ENCODE data around the gene COL1A1.

COL1A1 gene

DNA sequence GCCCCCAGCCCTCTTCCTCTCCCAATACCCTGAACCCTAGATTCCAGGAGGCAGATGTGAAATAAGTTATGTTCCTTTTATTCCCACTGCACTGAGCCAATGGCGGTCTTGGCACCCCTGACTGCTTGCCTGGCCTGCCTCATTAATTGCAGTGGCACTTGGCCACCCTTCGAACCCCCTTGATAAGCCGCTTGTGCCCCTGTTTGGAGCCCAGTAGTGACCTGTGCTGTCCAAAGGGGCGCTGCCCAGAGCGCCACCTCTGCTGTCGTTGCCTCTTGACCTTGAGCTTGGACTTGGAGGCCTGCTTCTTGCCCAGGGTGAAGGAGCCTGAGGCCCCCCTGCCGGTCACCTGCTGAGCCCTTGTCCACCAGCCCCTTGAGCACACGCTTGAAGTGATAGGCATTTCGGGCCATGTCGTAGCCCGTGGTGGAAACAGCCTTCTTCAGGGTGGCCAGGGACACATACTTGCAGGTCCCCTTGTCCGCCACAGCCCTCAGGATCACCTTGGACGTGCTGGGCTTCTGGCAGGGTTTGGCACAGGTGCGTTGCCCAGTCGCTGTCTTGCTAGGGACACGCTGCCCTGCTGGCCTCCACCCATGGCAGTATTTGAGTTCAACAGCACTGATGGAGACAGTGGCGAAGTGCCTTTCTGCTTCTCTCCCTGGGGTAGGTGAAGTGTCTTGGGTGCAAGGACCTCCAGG is 29.9 kb downstream of the COL1A1 start:
- DNase-seq (ENCODE audit: low read depth): no peak

DNA sequence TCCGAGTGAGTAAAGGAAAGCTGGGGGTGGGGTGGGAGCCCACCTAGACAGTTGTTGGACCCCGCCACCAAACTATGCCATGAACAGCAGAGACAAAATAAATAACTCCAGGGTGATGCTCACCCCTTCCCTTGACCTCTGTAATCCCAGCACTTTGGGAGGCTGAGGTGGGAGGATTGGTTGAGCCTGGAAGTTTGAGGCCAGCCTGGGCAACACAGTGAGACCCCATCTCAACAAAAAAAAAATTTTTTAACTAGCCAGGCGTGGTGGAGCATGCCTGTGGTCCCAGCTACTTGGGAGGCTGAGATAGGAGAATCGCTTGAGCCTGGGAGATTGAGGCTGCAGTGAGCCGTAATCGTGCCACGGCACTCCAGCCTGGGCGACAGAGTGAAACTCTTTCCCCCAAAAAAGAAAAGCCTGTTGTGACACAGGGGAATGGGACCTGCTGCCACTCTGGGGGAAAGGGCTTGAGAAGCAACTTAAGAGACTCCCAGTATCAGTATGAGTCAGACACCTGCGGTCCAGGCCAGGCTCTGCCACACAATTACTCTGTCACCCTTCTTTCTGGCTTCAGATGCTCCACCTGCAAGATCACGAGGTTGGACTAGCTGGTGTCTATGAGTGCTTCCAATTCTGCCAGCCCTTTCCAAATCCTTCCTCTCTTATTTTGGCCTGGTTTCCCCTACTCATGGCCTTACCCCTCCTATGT is 30.6 kb downstream of the COL1A1 start:
- DNase-seq (ENCODE audit: low read depth): no peak

DNA sequence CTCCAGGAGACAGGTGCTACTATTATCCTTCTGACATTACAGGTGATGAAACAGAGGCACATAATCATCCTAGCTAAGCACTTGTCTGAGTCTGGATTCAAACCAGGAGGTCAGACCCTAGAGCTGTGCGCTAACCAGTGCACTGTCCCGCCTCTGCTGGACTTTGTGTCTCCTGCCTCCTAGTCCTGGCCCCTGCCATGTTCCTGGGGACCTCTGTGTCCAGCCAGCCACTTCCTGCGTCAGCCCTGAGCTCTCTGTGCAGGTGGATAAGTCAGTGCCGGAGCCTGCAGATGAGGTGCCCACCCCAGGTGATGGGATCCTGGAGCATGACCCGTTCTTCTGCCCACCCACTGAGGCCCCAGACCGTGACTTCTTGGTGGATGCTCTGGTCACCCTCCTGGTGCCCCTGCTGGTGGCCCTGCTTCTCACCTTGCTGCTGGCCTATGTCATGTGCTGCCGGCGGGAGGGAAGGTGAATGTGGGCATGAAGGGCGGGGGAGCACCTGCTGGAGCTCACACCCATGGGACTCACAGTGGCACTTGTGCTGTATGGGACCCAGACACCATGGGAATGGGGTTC is 31.5 kb downstream of the COL1A1 start:
- no peak for DNase-seq (ENCODE audit: low read depth)

DNA sequence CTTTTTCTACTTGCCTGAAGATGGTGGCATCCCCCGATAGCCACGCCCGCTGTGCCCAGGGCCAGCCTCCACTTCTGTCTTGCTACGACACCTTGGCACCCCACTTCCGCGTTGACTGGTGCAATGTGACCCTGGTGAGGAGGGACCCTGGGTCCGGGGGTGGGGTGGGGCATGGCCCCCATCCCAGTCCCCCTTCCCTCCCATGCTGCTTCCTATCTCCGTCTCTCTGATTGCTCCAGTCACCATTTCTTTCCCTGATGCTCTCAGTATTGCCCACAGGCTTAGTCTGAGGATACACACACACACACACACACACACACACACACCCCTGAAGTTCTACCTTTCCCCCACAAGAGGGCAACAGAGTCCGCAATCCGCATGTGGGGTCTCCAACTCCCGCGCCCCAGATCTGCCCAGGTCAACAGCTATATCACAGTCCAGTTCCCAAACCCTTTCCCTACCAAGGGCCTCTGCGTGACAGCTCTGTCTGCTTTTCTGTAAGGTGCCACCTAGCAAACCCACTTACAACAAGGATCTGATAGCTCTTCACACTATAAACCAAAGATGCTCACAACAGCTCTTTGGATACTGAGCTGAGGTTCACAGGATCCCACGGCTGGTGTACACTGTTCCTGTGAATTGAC is 32.2 kb downstream of the COL1A1 start:
- peak; percentile 37 for DNase-seq (ENCODE audit: low read depth)

DNA sequence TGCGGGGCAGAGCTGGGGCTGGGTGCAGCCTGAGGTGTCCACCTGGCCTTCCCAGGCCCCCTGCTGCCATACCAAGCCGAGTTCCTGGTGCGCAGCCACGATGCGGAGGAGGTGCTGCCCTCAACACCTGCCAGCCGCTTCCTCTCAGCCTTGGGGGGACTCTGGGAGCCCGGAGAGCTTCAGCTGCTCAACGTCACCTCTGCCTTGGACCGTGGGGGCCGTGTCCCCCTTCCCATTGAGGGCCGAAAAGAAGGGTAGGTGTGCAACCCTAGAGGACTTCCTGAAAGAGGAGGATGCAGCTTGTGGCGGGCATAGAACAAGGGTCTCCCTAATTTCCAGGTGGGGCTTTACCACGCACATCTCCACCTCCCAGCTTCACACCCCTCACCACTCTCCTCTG is 33.1 kb downstream of the COL1A1 start:
- no peak for DNase-seq (ENCODE audit: low read depth)

DNA sequence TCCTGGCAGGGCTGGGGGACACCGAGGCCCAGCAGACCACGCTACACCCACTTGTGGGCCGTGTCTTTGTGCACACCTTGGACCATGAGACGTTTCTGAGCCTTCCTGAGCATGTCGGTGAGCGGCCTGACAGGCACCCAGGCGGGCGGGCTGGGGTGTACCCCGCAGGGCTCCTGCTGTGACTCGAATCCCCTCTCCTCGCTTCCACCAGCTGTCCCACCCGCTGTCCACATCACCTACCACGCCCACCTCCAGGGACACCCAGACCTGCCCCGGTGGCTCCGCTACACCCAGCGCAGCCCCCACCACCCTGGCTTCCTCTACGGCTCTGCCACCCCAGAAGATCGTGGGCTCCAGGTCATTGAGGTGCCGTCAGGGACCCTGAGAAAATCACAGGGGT is 34.1 kb downstream of the COL1A1 start:
- DNase-seq (ENCODE audit: low read depth): no peak

DNA sequence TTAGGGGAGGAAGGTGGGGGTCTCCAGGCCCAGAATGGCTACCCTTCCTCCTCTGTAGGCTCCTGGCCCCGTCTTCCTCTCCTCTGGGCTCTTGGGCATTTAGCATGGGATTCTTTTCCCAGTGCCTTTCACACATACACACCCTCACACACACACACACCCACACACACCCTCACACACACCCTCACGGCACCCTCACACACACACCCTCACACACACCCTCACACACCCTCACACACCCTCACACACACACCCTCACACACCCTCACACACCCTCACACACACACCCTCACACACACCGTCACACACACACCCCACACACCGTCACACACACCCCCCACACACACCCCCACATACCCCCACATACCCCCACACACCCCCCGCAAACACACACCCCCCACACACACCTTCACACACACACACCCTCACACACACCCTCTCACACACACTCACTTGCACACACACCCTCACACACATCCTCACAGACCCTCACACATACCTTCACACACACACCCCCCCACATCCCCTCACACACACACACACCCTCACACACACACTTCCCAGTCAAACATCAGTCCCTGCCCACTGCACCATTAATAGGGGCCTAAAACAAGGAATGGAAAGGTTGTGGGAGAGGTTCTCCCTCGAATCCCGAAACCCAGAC is 34.8 kb downstream of the COL1A1 start:
- DNase-seq (ENCODE audit: low read depth): no peak

DNA sequence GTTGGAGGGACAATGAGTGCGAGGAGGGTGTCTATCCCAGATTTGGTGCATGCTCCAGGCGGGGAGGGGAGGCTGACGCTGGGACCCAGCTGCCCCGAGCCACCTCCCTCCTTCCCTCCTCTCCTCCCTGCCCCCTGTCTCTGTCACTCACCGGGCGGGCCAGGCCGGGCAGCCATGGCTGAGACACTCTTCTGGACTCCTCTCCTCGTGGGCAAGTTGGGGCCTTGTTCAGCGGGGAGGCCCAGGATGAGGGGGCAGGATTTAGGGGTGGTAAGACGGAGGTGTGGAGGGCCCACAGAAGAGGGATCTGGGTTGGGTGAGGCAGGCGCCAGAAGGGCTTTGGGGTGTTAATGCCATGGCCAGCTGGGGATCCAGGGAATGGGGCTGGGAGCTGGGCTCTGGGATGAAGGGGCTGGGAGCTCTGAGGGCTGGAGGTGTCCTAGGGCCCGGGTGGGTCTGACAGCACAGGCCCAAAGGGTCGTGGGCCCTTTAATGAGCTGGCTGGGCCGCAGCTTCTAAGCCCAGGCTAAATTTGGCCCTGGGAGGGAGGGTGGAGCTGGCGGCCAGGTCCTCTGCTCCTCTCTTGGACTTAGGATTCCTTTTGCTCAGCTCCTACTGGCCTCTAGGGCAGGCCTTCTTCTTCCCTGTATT is 35.4 kb downstream of the COL1A1 start, which contains the start of gene SGCA:
TSS of gene SGCA (plus strand) at position 139 of the 651 bp plus-strand sequence. CDS start at position 175, 36 bp downstream.
- DNase-seq (ENCODE audit: low read depth): no peak

DNA sequence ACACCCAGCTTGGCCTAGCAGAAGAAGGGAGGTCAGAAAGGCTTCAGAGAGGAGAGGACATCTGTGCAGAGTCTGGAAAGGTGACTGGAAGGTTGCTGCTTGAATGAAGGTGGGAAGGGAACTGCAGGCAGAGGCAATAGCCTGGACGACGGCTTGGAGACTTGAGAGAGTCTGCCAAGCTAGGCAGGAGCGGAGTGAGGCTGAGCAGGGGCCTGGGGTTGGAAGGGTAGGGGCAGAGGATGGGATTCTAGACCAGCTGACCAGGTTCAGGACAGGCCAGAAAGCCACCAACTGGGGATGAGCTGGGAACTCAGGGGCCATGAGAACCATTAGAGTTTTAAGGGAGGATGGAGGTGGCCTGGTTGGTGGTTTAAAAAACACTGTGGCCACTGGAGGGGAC is 36.0 kb downstream of the COL1A1 start:
- DNase-seq (ENCODE audit: low read depth): no peak

DNA sequence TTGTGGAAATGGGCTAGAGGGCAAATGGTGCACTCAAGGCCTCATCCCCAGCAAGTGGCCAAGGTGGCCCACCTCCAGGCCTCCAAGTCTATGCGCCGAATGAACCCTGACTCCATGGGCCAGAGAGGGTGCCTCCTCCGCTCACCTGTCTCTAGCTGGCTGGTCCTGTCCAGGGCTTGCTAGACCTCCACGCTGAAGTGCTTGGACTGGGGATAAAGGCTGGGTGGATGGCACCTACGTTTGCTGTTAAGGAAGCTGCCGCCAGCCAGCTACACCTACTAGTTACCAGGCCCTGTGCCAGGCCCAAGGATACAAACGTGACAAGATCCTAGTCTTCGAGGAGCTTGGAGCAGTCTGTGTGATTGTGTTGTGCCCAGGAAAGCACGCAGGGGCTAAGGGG is 36.4 kb downstream of the COL1A1 start:
- no peak for DNase-seq (ENCODE audit: low read depth)

DNA sequence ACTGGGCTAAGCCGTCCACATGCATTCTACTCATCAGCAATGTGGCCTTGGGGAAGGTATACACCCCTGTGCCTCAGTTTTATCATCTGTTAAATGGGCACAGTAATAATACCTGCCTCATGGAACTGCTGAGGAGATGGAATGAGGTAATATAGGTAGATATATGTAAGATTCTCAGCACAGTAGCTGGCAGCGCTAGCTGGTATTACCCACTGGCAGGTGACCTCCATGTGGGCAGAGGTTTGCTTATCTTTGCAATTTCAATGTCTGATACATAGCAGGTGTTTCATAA is 36.8 kb downstream of the COL1A1 start:
- no peak for DNase-seq (ENCODE audit: low read depth)

DNA sequence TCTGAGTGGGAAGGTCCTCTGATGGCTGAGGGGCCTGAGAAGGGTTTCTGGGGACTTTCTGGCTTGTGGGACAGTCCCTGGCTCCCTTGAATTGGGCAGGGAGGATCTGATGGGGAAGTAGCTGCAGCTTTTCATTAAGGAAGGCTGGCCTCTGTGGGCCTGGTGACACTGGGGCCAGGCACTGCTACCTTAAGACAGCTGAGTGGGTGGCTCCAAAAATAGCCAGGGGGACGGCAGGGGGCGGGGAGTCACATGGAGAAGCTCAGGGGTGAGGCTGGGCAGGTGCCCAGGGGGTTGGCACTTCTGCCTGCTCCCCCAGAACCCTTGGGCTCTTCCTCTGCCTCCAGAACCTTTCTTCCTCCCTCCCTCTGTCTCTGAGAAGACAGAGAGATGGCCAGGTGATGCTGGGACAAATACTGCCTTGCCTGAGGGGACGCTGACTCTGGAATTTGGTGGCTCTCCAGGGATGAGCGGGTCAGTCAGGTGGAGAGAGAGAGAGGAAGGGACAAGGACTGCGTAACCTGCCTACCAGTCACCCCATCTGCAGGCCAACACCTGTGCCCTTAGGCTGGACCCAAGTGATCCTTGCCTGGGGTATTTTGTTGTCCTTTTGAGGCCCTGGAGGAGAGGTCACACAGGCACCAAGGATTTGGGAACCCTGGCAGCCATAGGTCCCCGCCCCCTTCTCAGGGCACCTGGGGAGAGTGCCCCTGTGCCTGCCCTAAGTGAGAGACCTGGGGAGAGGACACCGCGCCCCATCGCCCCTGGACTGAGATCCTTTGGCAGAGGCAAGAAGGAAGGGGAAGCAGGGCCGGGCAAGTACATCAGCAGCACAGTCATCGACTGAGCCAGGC is 37.4 kb downstream of the COL1A1 start:
- DNase-seq (ENCODE audit: low read depth): no peak

DNA sequence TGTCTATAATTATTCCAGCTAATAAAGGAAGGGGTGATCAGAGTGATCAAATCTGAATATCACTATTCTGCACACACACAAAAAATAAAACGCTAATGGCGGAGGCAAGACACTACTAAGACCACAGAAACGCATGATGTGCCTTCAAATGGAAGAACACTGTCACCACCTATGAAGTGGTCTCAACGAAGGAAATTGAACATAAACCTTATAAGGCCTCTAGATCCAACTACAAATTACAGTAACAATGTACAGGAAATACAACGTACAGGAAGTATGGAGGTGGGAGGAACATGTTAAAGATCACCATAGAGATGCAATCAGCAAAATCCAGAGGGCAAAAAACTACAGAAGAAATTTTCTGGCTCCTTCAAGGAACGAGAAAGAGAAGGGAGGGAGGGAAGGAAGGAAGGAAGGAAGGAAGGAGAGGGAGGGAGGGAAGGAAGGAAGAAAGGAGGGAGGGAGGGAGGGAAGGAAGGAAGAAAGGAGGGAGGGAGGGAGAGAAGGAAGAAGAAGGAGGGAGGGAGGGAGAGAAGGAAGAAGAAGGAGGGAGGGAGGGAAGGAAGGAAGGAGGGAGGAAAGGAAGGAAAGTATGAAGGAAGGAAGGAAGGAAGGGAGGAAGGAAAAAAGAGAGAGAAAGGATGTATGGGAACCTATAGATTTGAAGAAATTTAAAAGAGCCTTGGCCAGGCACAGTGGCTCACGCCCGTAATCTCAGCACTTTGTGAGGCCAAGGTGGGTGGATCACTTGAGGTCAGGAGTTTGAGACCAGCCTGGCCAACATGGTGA is 38.8 kb downstream of the COL1A1 start:
- no peak for DNase-seq (ENCODE audit: low read depth)

DNA sequence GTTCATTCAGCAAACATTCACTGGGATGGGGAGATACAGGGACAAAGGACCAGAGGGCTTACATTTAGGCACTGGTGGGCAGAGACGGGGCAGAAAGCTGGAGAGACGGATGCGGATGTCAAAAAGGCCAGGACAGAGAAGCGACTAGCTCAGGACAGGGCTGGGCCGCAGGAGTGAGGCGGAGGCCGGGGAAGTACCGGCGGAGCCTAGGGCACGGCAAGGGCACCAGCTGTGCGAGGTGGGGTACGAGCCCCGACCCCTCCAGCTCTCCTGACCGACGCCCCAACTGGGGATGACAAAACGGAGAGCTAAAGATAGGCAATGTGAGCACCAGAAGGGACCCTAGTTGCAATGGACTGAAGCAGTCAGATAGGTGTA is 39.5 kb downstream of the COL1A1 start:
- DNase-seq (ENCODE audit: low read depth): no peak

DNA sequence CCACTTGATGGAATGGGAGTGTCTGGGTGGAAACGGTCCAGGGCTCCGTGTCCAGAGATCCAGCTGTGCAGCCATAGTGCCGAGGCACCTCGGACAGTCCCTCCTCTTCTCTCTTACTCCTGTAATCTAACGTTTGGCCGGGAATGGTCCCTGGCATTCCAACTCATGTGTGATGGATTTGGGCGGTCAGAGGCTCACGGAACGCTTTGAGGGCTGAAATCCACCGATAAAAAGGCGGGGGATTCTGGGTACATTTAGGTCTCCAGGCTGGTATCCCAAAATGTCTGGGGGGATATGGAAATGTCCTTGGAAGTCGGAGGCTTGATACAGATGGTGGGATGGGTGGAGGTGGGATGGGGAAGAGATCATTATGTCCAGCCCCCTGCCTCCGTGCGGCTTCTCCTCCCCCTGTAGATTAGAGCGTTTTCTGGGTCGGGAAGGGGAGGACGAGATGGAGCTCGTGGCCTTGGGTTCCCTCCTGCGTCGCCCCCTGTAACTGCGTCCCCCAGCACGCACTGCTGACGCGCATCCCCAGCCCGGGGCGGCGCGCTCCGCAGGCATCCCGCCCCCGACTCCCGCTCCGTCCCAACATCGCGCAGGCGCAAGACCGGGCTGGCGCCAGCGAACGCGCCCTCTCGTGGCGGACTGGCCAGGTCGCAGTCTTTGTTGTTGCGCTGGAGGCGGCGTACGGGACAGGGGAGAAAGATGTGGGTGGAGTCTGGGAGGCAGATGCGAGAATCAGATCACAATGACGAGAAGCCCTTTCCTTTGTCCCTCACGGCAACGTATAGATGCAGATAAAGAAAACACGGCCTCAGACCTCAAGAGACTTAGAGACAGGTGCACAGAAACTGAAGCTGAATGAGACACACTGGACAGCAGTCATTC is 40.2 kb downstream of the COL1A1 start:
- peak; percentile 93 for DNase-seq (ENCODE audit: low read depth)

DNA sequence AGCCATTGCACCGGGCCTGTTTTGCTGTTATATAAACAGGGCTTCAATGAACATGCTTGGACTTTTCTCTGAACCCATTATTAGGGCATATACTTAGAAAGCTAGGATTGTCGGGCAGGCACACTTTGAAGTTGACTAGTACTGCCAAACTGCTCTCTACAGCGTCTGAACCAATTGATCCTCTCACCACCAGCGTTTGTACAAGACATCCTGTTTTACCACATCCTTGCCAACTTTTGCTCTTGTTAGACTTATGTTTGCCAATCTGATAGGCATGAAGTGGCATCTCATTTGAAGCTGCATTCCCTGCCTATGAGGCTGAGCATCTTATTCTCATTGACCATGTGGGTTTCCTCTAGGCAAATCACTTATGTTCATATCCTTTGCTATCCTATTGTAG is 43.5 kb downstream of the COL1A1 start:
- DNase-seq (ENCODE audit: low read depth): no peak

DNA sequence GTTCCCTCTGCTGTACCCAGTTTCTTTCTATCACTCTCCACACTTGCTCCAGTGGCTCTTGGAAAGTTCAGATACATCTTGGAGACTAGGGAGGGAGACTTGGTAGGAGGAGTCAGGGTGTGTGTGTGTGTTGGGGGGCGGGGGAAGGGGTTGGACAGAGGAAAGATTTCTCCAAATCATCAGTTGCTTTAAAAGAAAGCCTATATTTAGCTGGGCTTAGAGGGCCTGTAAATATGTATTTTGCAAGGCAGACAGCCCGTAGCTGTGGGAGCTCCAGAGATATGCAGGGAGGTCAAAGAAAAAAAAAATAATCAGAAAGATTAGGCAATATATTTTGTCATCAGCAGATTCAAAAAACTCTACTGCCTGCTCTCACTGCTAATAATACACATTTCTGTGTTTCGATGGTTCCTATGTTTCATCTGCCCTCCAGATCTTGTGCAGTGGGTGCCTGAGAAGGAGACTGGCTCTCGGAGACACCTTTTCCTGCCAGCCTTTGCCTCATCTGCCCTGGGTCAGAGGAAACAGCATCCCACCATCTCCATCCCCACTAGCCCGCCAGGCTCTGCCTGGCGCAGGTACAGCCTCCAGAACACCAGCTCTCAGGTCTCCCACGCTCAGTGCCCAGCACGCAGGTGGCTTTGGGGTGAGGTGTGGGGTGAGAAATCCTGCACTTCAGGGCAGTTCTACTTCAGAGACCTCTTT is 46.2 kb downstream of the COL1A1 start:
- no peak for DNase-seq (ENCODE audit: low read depth)

DNA sequence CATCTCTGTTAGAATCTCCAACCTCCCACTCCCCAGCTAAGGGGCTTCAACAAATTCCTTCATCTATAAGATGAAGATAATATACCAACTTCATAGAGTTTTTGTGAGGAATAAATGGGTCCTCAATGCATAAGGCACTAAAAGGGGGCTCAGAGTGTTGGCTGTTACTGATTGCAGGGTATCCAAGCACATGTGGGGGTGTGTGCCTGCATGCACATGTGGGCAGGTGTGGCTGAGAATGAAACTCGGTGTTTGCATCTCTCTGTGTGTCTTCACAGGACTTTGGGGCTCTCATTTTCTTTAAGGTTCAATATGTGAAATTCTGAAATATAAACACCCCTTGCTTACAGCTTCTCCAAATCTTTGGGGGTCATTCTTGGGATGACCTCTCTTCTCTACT is 46.8 kb downstream of the COL1A1 start:
- DNase-seq (ENCODE audit: low read depth): no peak
